ENCODE measurements around the gene DENND1A.

GRCh38 chr9:123511326-123512277 lies 418.3 kb downstream of the DENND1A start:
- TF ChIP-seq POLR2A (IDR thresholded peaks at IDR 0.05): no peak
- no peak for TF ChIP-seq CTCF (IDR thresholded peaks at IDR 0.05)

All from adrenal gland (tissue), 5 donors.